GM19351 (cell line): Measurements from ENCODE around the gene C2orf80.
"Not testable (repeated sequence)": the region's sequence is repeated elsewhere in the genome, so short reads cannot be mapped to it uniquely, and the experiment has no call there.

Source experiments
- ATAC-seq: cut with Tn5 transposase; IDR thresholded peaks from one replicate; pipeline ENCODE4 v1.9.1; 2021; ENCODE audit warnings: mild to moderate bottlenecking, moderate library complexity; ENCODE audit not compliant: unreplicated experiment

The C2orf80 gene

GRCh38 chr2:208182835-208183234 lies 7.0 kb downstream of the C2orf80 start:
- no peak for ATAC-seq

- ATAC-seq = no peak
Measured at GRCh38 chr2:208179028-208179609, 10.7 kb downstream of the C2orf80 start.

GRCh38 chr2:208175840-208176153 lies 14.0 kb downstream of the C2orf80 start:
- ATAC-seq = no peak

- peak; percentile 100 for ATAC-seq
Measured at GRCh38 chr2:208175069-208175839, 14.6 kb downstream of the C2orf80 start.

GRCh38 chr2:208174144-208174543 lies 15.7 kb downstream of the C2orf80 start:
- no peak for ATAC-seq

- ATAC-seq = no peak
Measured at GRCh38 chr2:208172125-208172524, 17.7 kb downstream of the C2orf80 start.

- ATAC-seq = no peak
Measured at GRCh38 chr2:208164951-208165755, 24.7 kb downstream of the C2orf80 start.

GRCh38 chr2:208163489-208163888 lies 26.3 kb downstream of the C2orf80 start, which contains the start of gene CRYGA:
Gene CRYGA (minus strand): TSS chr2:208163589. CDS start chr2:208163556, 33 bp downstream.
- no peak for ATAC-seq

- no peak for ATAC-seq
Measured at GRCh38 chr2:208156439-208156838, 33.4 kb downstream of the C2orf80 start.

- ATAC-seq = no peak
Measured at GRCh38 chr2:208153156-208153555, 36.7 kb downstream of the C2orf80 start.

GRCh38 chr2:208150956-208151355 lies 38.9 kb downstream of the C2orf80 start:
- ATAC-seq = no peak

- no peak for ATAC-seq
Measured at GRCh38 chr2:208150094-208150493, 39.7 kb downstream of the C2orf80 start.

- no peak for ATAC-seq
Measured at GRCh38 chr2:208148803-208149202, 41.0 kb downstream of the C2orf80 start.

- no peak for ATAC-seq
Measured at GRCh38 chr2:208147759-208148158, 42.1 kb downstream of the C2orf80 start.

- no peak for ATAC-seq
Measured at GRCh38 chr2:208147008-208147407, 42.8 kb downstream of the C2orf80 start.

- no peak for ATAC-seq
Measured at GRCh38 chr2:208146006-208146405, 43.8 kb downstream of the C2orf80 start, which contains the start of gene CRYGB. Gene CRYGB (minus strand): TSS chr2:208146158. CDS start chr2:208146120, 38 bp downstream.

- no peak for ATAC-seq
Measured at GRCh38 chr2:208142925-208143799, 46.7 kb downstream of the C2orf80 start.

GRCh38 chr2:208142240-208142924 lies 47.4 kb downstream of the C2orf80 start:
- no peak for ATAC-seq

GRCh38 chr2:208139447-208139846 lies 50.4 kb downstream of the C2orf80 start:
- ATAC-seq = no peak

- ATAC-seq = not testable (repeated sequence)
Measured at GRCh38 chr2:208138334-208138733, 51.5 kb downstream of the C2orf80 start.
